Subcutaneous adipose tissue (tissue), 4 donors: ENCODE measurements around the gene PAPOLG. TPM values are rescaled to one million over a fixed set of nuclear protein-coding genes. Genes with fewer than 3 reads are reported as not detected.

Source experiments
- CTCF ChIP-seq: fragments of 450-650 bp; IDR thresholded peaks from one replicate; pipeline ENCODE4 v1.5.1; 2016; ENCODE audit warnings: low read depth, mild to moderate bottlenecking, control low read depth, antibody characterized with exemption, moderate library complexity
- total RNA-seq, 4 donors: library from RNA; depleted of rRNA; stranded (reverse); fragments of >200 nt; gene quantifications; one replicate each; pipeline ENCODE4 v1.1.0, GENCODE V29; 2016

PAPOLG gene
- total RNA-seq, 4 donors from 2014 or later, result 14.1 to 21.8 (median 19.0) TPM

GRCh38 chr2:60804473-60804872, 48.4 kb downstream of the PAPOLG start:
- TF ChIP-seq CTCF, result no peak

- no peak for TF ChIP-seq CTCF
Observed at GRCh38 chr2:60806595-60806987, 50.5 kb downstream of the PAPOLG start.

GRCh38 chr2:60806988-60807681, 51.1 kb downstream of the PAPOLG start:
- TF ChIP-seq CTCF, result no peak

- no peak for TF ChIP-seq CTCF
Observed at GRCh38 chr2:60808330-60808801, 52.3 kb downstream of the PAPOLG start.

GRCh38 chr2:60811491-60812375, 55.7 kb downstream of the PAPOLG start:
- TF ChIP-seq CTCF, result no peak

- no peak for TF ChIP-seq CTCF
Observed at GRCh38 chr2:60818272-60818671, 62.2 kb downstream of the PAPOLG start.

GRCh38 chr2:60819155-60819862, 63.2 kb downstream of the PAPOLG start:
- TF ChIP-seq CTCF, result no peak
